ENCODE results near the gene ZNF423.

GRCh38 chr16:49542391-49542891, 313.5 kb downstream of the ZNF423 start:
- TF ChIP-seq POLR2AphosphoS5 (IDR thresholded peaks at IDR 0.05; ENCODE audit: low read depth, low read length) (no peak), TAF1 (IDR thresholded peaks at IDR 0.05; ENCODE audit: borderline replicate concordance, insufficient read depth, low read length) (no peak), SIN3A (IDR thresholded peaks at IDR 0.05; ENCODE audit: borderline replicate concordance, insufficient read depth, low read length) (no peak)
- TF ChIP-seq, protein P1, sequence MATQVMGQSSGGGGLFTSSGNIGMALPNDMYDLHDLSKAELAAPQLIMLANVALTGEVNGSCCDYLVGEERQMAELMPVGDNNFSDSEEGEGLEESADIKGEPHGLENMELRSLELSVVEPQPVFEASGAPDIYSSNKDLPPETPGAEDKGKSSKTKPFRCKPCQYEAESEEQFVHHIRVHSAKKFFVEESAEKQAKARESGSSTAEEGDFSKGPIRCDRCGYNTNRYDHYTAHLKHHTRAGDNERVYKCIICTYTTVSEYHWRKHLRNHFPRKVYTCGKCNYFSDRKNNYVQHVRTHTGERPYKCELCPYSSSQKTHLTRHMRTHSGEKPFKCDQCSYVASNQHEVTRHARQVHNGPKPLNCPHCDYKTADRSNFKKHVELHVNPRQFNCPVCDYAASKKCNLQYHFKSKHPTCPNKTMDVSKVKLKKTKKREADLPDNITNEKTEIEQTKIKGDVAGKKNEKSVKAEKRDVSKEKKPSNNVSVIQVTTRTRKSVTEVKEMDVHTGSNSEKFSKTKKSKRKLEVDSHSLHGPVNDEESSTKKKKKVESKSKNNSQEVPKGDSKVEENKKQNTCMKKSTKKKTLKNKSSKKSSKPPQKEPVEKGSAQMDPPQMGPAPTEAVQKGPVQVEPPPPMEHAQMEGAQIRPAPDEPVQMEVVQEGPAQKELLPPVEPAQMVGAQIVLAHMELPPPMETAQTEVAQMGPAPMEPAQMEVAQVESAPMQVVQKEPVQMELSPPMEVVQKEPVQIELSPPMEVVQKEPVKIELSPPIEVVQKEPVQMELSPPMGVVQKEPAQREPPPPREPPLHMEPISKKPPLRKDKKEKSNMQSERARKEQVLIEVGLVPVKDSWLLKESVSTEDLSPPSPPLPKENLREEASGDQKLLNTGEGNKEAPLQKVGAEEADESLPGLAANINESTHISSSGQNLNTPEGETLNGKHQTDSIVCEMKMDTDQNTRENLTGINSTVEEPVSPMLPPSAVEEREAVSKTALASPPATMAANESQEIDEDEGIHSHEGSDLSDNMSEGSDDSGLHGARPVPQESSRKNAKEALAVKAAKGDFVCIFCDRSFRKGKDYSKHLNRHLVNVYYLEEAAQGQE (IDR thresholded peaks at IDR 0.05; ENCODE audit: insufficient read depth in 1 of 2, low read depth in 2 of 2, low read length in 2 of 2) = no peak

All from PFSK-1 (cell line).